HG03108 (cell line): ENCODE results near the gene GPR39.

Experiments
- ATAC-seq: cut with Tn5 transposase; IDR thresholded peaks from one replicate; pipeline ENCODE4 v1.9.1; 2021; ENCODE audit warnings: moderate library complexity; ENCODE audit not compliant: unreplicated experiment

The GPR39 gene

GRCh38 chr2:132412021-132412420 is 4.6 kb upstream of the GPR39 start:
- no peak for ATAC-seq

DNA sequence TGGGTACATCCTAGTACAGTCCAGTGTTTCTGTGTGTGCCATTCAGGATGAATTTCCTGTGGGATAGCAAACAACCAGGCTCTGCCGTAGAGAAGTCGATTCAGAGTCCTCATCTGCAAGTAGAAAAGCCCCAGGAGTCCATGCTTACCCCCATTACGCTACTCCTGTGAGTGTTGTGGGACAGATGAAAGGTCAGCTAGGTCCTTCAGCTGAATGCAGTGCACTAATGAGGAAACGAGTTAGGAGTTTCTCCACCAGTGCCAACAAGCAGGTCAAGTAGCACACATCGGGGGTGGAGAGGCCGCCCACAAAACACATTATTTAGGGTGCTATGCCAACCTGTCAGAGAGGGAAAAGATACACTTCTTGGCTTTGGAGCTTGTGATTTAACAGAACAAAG is 2.5 kb upstream of the GPR39 start:
- no peak for ATAC-seq

GRCh38 chr2:132415256-132415914 is 1.2 kb upstream of the GPR39 start:
- ATAC-seq = no peak

DNA sequence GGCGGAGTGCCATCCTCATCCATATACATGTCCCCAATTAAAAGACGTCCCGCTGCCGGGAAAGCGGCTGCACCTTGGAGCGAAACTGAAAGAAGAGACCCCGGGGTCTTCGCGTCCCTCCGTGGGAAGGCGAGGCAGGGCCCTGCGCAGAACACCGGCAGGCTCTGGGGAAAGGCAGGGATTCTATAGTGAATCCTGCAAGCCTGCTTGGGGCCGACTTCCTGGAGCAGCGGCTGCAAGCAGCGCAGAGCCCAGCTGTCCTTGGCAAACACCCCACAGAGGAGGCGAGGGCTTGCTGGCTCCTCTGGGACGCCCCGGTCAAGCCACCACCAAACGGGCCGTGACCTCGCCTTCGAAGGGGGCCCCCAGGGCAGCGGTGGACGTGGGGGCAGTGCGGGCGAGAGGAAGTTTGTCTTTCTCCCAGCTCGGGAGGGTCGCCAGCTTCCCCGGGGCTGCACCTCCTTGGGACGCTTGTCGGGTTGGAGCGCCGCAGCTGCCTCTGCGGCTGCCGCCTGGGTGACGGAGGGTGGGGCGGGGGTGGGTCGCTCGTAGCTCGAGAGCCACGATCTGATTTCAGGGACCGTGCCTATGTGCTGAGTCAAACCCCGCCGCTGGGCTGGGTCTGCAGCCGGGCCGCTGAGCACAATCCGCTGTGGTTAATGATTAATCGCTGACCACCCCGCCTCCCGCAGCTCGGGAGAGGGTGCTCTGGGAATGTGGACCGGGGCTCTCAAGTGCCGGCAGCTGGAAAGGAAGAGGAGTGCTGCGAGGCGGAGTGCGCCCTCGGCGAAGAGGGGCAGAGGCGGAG is 486 bp upstream of the GPR39 start:
- ATAC-seq = no peak

DNA sequence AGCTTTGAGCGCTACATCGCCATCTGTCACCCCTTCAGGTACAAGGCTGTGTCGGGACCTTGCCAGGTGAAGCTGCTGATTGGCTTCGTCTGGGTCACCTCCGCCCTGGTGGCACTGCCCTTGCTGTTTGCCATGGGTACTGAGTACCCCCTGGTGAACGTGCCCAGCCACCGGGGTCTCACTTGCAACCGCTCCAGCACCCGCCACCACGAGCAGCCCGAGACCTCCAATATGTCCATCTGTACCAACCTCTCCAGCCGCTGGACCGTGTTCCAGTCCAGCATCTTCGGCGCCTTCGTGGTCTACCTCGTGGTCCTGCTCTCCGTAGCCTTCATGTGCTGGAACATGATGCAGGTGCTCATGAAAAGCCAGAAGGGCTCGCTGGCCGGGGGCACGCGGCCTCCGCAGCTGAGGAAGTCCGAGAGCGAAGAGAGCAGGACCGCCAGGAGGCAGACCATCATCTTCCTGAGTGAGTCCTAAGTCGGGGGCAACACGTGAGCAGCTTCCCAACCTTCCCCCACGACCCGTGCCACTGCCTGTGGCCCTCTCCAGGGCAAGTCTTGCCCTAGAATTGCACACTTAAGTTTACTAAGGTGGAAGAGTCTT is 928 bp downstream of the GPR39 start:
- no peak for ATAC-seq

GRCh38 chr2:132419235-132419634 is 2.6 kb downstream of the GPR39 start:
- no peak for ATAC-seq

- no peak for ATAC-seq
Measured at GRCh38 chr2:132419941-132420340, 3.3 kb downstream of the GPR39 start.

DNA sequence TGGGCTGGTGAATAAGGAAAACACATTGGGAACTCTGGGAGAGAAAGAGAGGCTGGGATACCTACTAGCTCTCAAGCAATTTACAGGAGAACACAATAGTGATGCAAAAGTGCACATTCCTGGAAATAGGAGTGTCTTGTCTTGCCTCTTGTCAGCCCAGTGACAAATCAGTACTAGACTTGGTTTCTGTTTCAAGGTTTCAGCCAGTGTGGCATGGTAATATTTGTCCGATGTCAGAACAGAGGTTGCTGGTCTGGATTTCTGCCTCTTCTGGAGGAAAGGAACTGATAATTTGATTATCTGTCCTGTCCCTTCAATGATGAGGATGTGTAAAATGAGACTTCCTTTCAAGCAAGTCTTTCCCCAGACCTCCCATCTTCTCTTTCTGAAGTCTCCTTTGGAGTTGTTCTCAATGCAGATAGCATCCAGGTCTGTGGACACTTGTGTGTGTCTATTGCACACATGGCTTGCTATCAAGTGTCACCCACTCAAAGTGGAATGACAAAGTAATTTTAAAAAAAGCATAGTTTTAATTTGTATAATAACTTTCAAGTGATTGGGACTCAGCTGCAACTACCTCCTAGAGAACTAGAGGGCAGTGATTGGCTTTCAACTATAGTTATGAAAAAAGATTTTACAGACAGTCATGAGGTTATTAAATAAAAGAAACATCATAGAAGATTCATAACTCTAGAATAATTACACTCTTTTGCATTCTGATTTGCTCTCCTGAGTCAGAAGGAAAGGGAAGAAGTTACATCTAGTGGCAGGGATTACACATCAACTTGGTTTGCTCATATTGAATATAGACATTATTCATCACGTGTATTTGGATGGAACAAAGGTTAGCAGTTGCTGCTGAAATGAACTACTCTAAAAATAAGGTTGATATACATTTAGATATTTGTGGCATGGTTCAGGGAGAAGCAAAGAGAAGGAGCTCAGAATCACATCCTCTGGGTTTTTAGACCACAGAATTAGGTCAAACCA is 4.5 kb downstream of the GPR39 start:
- no peak for ATAC-seq

DNA sequence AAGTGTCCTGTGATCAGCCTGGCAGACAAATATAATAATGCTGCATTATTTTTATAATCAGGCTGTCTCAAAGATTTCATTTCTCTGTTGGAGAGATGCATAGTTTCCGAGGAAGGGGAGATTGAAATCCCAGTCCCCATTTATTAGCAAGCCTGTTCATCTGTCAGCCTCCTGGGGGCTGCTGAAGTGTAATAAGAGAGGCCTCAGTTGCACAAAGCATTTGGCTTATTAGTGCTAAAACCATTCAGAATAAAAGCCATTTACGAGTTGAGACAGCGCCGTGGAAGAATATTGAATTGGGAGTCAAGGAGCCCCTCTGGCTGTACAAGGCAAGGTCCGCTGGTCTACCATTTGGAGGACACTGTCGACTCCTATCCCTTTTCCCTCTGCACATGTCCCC is 6.1 kb downstream of the GPR39 start:
- no peak for ATAC-seq

GRCh38 chr2:132424526-132425121 is 8.0 kb downstream of the GPR39 start:
- no peak for ATAC-seq

DNA sequence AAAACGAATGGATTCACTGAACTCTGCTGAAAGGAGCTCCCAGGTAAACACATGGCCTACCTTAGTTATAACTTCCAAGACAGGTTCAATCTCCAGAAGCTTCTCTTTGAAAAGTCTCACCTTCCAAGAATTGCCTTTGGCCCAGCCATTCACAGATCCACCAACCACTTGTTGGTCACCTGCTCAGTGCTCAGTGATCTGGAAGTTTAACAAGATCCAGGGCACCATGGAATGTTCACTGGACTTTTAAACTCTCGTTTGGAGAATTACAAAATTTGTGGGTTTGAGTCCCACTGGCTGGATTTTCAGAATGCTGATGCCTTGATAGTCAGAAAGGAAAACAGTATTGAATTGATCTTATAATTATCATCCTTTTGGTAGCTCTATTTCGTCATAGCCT is 9.4 kb downstream of the GPR39 start:
- ATAC-seq = no peak

GRCh38 chr2:132426656-132427055 is 10.1 kb downstream of the GPR39 start:
- no peak for ATAC-seq

DNA sequence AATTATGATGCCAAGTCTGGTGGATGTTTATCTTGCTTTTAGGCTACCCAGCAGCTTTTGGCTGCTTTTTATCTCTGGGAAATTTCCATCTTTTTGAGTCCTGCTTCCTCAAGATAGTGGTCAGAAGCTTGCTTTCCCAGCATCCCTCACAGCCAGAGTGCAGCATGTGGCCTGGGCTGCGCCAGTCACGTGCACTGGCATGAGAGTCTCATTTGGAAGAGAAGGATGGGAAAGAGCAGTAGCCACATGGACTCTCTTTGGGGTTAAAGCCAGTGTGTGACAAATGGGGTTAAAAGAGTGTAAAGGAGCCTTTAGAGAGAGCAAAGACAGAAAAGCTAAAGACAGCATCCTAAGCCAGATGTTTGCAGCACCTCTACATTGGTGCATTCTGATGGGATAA is 12.7 kb downstream of the GPR39 start:
- no peak for ATAC-seq

DNA sequence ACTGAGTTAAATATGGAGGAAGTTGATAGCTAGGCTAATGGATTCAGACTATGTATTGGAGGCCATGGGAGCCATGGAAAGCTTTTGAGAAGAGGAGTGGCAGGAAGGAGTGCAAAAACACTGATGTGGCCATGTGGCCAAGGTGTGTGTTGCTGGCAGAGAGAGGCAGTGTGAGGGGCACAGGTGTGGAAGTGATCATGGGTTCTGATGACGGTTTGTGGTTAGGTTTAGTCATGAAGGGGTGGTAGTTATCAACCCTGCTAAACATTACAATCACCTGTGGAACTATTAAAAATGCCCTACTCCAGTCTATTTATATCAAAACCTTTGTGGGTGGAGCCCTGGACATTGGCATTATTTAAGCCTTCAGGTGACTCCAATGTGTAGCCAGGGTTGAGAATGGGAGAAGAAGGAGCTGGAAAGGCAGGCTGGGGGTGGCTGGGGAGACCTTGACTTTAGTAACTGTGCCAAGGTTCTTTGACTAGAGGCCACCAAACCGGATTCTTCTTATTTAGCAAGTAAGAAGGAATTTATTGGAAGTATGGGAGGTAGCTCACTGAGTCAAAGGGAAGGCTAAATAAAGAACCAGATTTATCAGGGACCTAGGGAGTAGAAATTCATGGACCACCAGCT is 13.5 kb downstream of the GPR39 start:
- no peak for ATAC-seq

GRCh38 chr2:132430895-132431294 is 14.3 kb downstream of the GPR39 start:
- no peak for ATAC-seq

GRCh38 chr2:132437852-132438669 is 21.5 kb downstream of the GPR39 start:
- no peak for ATAC-seq

- ATAC-seq = no peak
Measured at GRCh38 chr2:132438691-132439090, 22.1 kb downstream of the GPR39 start.

GRCh38 chr2:132439703-132440398 is 23.2 kb downstream of the GPR39 start:
- ATAC-seq = no peak

- no peak for ATAC-seq
Measured at GRCh38 chr2:132441051-132441450, 24.4 kb downstream of the GPR39 start.
